IPS-NIHi7 (cell line): Measurements from ENCODE around the gene SPIN1.
"Not testable (repeated sequence)": the region's sequence is repeated elsewhere in the genome, so short reads cannot be mapped to it uniquely, and the experiment has no call there.

Source experiments
- DNase-seq: peaks from one replicate; pipeline ENCODE4 v3.0.0; 2012; ENCODE audit warnings: mixed read lengths; ENCODE audit errors: extremely low spot score

The SPIN1 gene

GRCh38 chr9:88388203-88388885, at the start of gene SPIN1:
Gene SPIN1, plus strand, starts transcription at chr9:88388444. Its CDS starts 38,096 bp downstream, at chr9:88426540.
- peak; percentile 95 for DNase-seq

GRCh38 chr9:88339317-88339716, 48.9 kb upstream of the SPIN1 start:
- no peak for DNase-seq

- no peak for DNase-seq
Measured at GRCh38 chr9:88342246-88342645, 46.0 kb upstream of the SPIN1 start.

GRCh38 chr9:88344013-88344412, 44.2 kb upstream of the SPIN1 start:
- DNase-seq = no peak

- DNase-seq = not testable (repeated sequence)
Measured at GRCh38 chr9:88350354-88350753, 37.9 kb upstream of the SPIN1 start.

- no peak for DNase-seq
Measured at GRCh38 chr9:88355166-88355565, 33.1 kb upstream of the SPIN1 start.

GRCh38 chr9:88357250-88357649, 31.0 kb upstream of the SPIN1 start:
- DNase-seq = not testable (repeated sequence)

- no peak for DNase-seq
Measured at GRCh38 chr9:88358723-88359122, 29.5 kb upstream of the SPIN1 start.

- no peak for DNase-seq
Measured at GRCh38 chr9:88359974-88360373, 28.3 kb upstream of the SPIN1 start.

GRCh38 chr9:88362681-88363080, 25.6 kb upstream of the SPIN1 start:
- DNase-seq = no peak

- no peak for DNase-seq
Measured at GRCh38 chr9:88363661-88364060, 24.6 kb upstream of the SPIN1 start.

GRCh38 chr9:88364706-88365105, 23.5 kb upstream of the SPIN1 start:
- DNase-seq = no peak

GRCh38 chr9:88370346-88370745, 17.9 kb upstream of the SPIN1 start:
- DNase-seq = no peak

- no peak for DNase-seq
Measured at GRCh38 chr9:88372103-88372654, 16.1 kb upstream of the SPIN1 start.

- no peak for DNase-seq
Measured at GRCh38 chr9:88373045-88373444, 15.2 kb upstream of the SPIN1 start.

- peak; percentile 67 for DNase-seq
Measured at GRCh38 chr9:88378317-88378716, 9.9 kb upstream of the SPIN1 start.

- peak; percentile 43 for DNase-seq
Measured at GRCh38 chr9:88379352-88379751, 8.9 kb upstream of the SPIN1 start.

GRCh38 chr9:88380118-88380517, 8.1 kb upstream of the SPIN1 start:
- DNase-seq = no peak

- not testable (repeated sequence) for DNase-seq
Measured at GRCh38 chr9:88381322-88381721, 6.9 kb upstream of the SPIN1 start.

GRCh38 chr9:88383176-88383575, 5.1 kb upstream of the SPIN1 start:
- DNase-seq = no peak

- DNase-seq = not testable (repeated sequence)
Measured at GRCh38 chr9:88386137-88386536, 2.1 kb upstream of the SPIN1 start.

- DNase-seq = peak; percentile 34
Measured at GRCh38 chr9:88387036-88387551, 1.1 kb upstream of the SPIN1 start.

- DNase-seq = peak; percentile 39
Measured at GRCh38 chr9:88387552-88388202, 567 bp upstream of the SPIN1 start.
